Mesenchymal stem cell (in vitro differentiated cells and primary cell): ENCODE results near the gene AIP.

Source experiments
- DNase-seq: peaks from one replicate; pipeline ENCODE4 v3.0.0-alpha.2; 2013
- H2AFZ ChIP-seq: one replicate; pipeline ENCODE4 v1.6.1; 2013; ENCODE audit warnings: low read depth, mild to moderate bottlenecking, control low read depth, inconsistent platforms, low read length, moderate library complexity
- H2AK5ac ChIP-seq: 2 replicates; pipeline ENCODE4 v1.6.1; 2013; ENCODE audit warnings: low read length, moderate library complexity, mild to moderate bottlenecking, inconsistent platforms; ENCODE audit not compliant: severe bottlenecking
- H2BK120ac ChIP-seq: one replicate; pipeline ENCODE4 v1.6.1; 2013; ENCODE audit warnings: low read depth, mild to moderate bottlenecking, inconsistent platforms, low read length, moderate library complexity
- H2BK12ac ChIP-seq, 2 experiments: one replicate each; pipeline ENCODE4 v1.6.1; 2013; ENCODE audit warnings: inconsistent platforms in 2 of 2, low read length in 2 of 2, mild to moderate bottlenecking in 2 of 2, moderate library complexity in 2 of 2, control low read depth in 1 of 2
- H2BK15ac ChIP-seq: one replicate; pipeline ENCODE4 v1.6.1; 2013; ENCODE audit warnings: mild to moderate bottlenecking, low read depth, inconsistent platforms; ENCODE audit not compliant: poor library complexity, severe bottlenecking
- H2BK5ac ChIP-seq: 2 replicates; pipeline ENCODE4 v1.6.1; 2013; ENCODE audit warnings: low read depth, mild to moderate bottlenecking, low read length, control low read depth, inconsistent platforms; ENCODE audit not compliant: poor library complexity, severe bottlenecking
- H3K14ac ChIP-seq, 2 experiments: one replicate each; pipeline ENCODE4 v1.6.1; 2013; ENCODE audit warnings: inconsistent platforms in 2 of 2, low read length in 2 of 2, control low read depth in 1 of 2, mild to moderate bottlenecking in 1 of 2, moderate library complexity in 1 of 2
- H3K18ac ChIP-seq, 2 experiments: one replicate each; pipeline ENCODE4 v1.6.1; 2013; ENCODE audit warnings: inconsistent platforms in 2 of 2, low read length in 2 of 2, control low read depth in 1 of 2, low read depth in 1 of 2, mild to moderate bottlenecking in 1 of 2
- H3K23ac ChIP-seq, 2 experiments: one replicate each; pipeline ENCODE4 v1.6.1; 2013; ENCODE audit warnings: inconsistent platforms in 2 of 2, low read length in 2 of 2, mild to moderate bottlenecking in 2 of 2, moderate library complexity in 2 of 2, control low read depth in 1 of 2
- H3K27ac ChIP-seq: 2 replicates; pipeline ENCODE4 v1.5.1; 2013; ENCODE audit warnings: mild to moderate bottlenecking, moderate library complexity, low read length, control low read depth, inconsistent platforms; ENCODE audit not compliant: poor library complexity, severe bottlenecking
- H3K27me3 ChIP-seq, 2 experiments: 2 replicates each; pipeline versions ENCODE4 v1.6.1 to v1.7.0; 2013; ENCODE audit warnings: low read length in 2 of 2, mild to moderate bottlenecking in 2 of 2, moderate library complexity in 2 of 2, control low read depth in 1 of 2, inconsistent platforms in 1 of 2; ENCODE audit not compliant: control insufficient read depth in 1 of 2, insufficient read depth in 1 of 2
- H3K36me3 ChIP-seq, 2 experiments: 2 replicates each; pipeline versions ENCODE4 v1.6.1 to v1.7.0; 2013; ENCODE audit warnings: low read length in 2 of 2, control low read depth in 1 of 2, inconsistent platforms in 1 of 2, low read depth in 1 of 2, mild to moderate bottlenecking in 1 of 2; ENCODE audit not compliant: insufficient read depth in 2 of 2, control insufficient read depth in 1 of 2
- H3K4ac ChIP-seq, 2 experiments: one replicate each; pipeline ENCODE4 v1.6.1; 2013; ENCODE audit warnings: inconsistent platforms in 2 of 2, low read length in 2 of 2, mild to moderate bottlenecking in 2 of 2, moderate library complexity in 2 of 2, control low read depth in 1 of 2, low read depth in 1 of 2
- H3K4me1 ChIP-seq: 2 replicates; pipeline ENCODE4 v1.6.1; 2013; ENCODE audit warnings: low read depth, low read length, control low read depth; ENCODE audit not compliant: control insufficient read depth, insufficient read depth
- H3K4me2 ChIP-seq: 2 replicates; pipeline ENCODE4 v1.6.1; 2013; ENCODE audit warnings: low read length, mild to moderate bottlenecking, inconsistent platforms; ENCODE audit not compliant: poor library complexity, severe bottlenecking
- H3K4me3 ChIP-seq, 2 experiments: 2 replicates each; pipeline versions ENCODE4 v1.5.1 to v1.7.0; 2013; ENCODE audit warnings: low read length in 2 of 2, mild to moderate bottlenecking in 2 of 2, control low read depth in 1 of 2, low read depth in 1 of 2; ENCODE audit not compliant: insufficient read depth in 1 of 2
- H3K79me1 ChIP-seq: replicated peaks from 2 replicates; pipeline ENCODE4 v1.6.1; 2013; ENCODE audit warnings: mild to moderate bottlenecking, control low read depth, low read length, inconsistent platforms; ENCODE audit not compliant: poor library complexity, severe bottlenecking
- H3K9ac ChIP-seq: 2 replicates; pipeline ENCODE4 v1.7.0; 2013; ENCODE audit warnings: mild to moderate bottlenecking, low read length, moderate library complexity
- H3K9me3 ChIP-seq: 2 replicates; pipeline ENCODE4 v1.7.0; 2013; ENCODE audit warnings: mild to moderate bottlenecking, low read length; ENCODE audit not compliant: control insufficient read depth
- H4K8ac ChIP-seq: one replicate; pipeline ENCODE4 v1.6.1; 2013; ENCODE audit warnings: inconsistent platforms, mild to moderate bottlenecking, low read length, moderate library complexity
- H4K91ac ChIP-seq: one replicate; pipeline ENCODE4 v1.6.1; 2013; ENCODE audit warnings: mild to moderate bottlenecking, low read length, inconsistent platforms
- WGBS: methylation state at CpG from one replicate; pipeline ENCODE4 v1.1.7; 2013; ENCODE audit warnings: mixed read lengths; 5-methylcytosine and 5-hydroxymethylcytosine counted together

The AIP gene

DNA sequence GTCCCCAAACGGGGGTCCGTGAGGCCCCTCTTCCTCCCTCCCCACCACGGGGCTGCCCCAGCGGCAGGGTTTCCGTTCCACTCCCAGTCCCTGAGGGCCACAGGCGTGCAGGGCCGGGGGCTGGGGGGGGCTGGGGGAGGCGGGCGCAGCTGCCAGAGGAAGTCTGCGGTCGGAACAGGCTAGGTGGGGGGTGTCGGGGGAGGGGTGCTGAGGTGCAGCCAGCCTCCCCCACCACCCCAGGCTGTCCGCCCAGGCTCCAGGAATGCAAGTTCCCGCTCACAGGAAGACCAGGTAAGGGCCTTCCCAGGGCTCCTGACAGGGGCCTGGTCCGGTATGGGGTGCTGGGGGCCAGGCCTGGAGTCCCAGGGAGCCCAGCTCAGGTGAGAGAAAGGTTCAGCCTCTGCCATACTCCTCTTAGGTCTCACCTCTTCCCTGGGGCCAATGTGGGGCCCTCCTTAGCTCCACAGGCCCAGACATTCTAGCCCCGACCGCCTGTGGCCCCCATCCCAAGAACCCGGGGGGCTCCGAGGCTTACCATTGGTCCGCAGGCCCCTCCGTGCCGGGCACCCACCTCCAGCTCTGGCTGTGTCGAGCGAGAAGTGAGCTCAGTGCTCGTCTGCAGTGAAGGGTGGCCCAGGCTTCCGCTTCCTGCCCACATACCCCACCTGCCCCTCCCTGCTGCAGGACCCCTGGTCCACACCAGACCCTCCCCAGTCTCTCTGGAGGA, 45.6 kb upstream of the AIP start, which contains the start of gene PTPRCAP:
Gene PTPRCAP (minus strand): TSS at position 601 of the 727 bp plus-strand sequence. CDS start 63 bp downstream, at position 538.
- H3K27me3 ChIP-seq = no peaks in the 10 kb centered on the region

DNA sequence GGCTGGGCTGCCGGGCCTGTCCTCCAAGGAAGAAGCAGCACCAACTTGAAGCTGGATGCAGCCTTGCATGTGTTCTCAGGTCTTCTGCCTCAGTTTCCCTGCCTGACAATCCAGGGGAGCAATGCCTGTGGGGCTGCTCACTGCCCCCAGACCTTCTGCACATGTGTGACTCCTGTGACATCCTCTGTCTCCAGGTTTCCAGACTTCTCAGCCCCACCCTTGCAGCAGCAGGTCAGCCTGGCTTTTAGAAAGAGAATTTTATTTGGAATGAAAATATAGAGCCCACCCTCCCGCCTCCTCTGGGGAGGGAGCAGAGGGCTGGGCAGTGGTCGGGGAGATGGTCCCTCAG, 45.0 kb upstream of the AIP start:
- Histone ChIP-seq H3K36me3 (peaks cover 71 to 93% of the 10 kb centered on the region in 2 experiments), H2AFZ (no peak overlapping the region), H3K4ac (no peak overlapping the region), H3K14ac (no peak overlapping the region), H3K79me1 (peaks cover 25% of the 10 kb centered on the region), H3K18ac (no peak overlapping the region), H3K9ac (no peak overlapping the region), H2BK12ac (peak overlapping the region in 1 of 2 experiments; percentile 42), H3K4me1 (peaks cover 78% of the 10 kb centered on the region), H2BK15ac (no peak overlapping the region), H3K27ac (peak overlapping the region; percentile 93), H3K4me3 (no peak overlapping the region), H2BK5ac (peak overlapping the region; percentile 90), H3K9me3 (no peaks in the 10 kb centered on the region), H2BK120ac (no peak overlapping the region), H4K91ac (no peak overlapping the region), H4K8ac (peak overlapping the region; percentile 19), H2AK5ac (peak overlapping the region; percentile 97), H3K27me3 (no peaks in the 10 kb centered on the region), H3K23ac (no peak overlapping the region), H3K4me2 (peak overlapping the region; percentile 47)
- 82% methylated on average over 3 of the region's 3 CpGs for WGBS
- DNase-seq = no peak

More for the DNA sequence above, 45.6 kb upstream of the AIP start, which contains the start of gene PTPRCAP:
- Histone ChIP-seq H3K4ac (no peak within 1 kb of the TSS), H3K9me3 (no peaks in the 10 kb centered on the region), H2BK5ac (peak within 1 kb of the TSS; percentile 94), H3K14ac (no peak within 1 kb of the TSS), H3K36me3 (peaks cover 76 to 93% of the 10 kb centered on the region in 2 experiments), H2BK15ac (no peak within 1 kb of the TSS), H3K23ac (peak within 1 kb of the TSS in 1 of 2 experiments; percentile 23), H3K18ac (peak within 1 kb of the TSS; percentile 14 to 56), H3K4me3 (peak within 1 kb of the TSS in 1 of 2 experiments; percentile 2), H3K4me1 (peaks cover 73% of the 10 kb centered on the region), H3K79me1 (peaks cover 29% of the 10 kb centered on the region), H2BK120ac (no peak within 1 kb of the TSS), H2AK5ac (peak within 1 kb of the TSS; percentile 97), H2AFZ (no peak within 1 kb of the TSS), H3K27ac (peak within 1 kb of the TSS; percentile 96), H2BK12ac (peak within 1 kb of the TSS in 1 of 2 experiments; percentile 42), H4K91ac (peak within 1 kb of the TSS; percentile 67), H3K9ac (no peak within 1 kb of the TSS), H3K4me2 (peak within 1 kb of the TSS; percentile 47), H4K8ac (peak within 1 kb of the TSS; percentile 71)
- WGBS = 87% methylated on average over 16 of the region's 26 CpGs
- no peak for DNase-seq

DNA sequence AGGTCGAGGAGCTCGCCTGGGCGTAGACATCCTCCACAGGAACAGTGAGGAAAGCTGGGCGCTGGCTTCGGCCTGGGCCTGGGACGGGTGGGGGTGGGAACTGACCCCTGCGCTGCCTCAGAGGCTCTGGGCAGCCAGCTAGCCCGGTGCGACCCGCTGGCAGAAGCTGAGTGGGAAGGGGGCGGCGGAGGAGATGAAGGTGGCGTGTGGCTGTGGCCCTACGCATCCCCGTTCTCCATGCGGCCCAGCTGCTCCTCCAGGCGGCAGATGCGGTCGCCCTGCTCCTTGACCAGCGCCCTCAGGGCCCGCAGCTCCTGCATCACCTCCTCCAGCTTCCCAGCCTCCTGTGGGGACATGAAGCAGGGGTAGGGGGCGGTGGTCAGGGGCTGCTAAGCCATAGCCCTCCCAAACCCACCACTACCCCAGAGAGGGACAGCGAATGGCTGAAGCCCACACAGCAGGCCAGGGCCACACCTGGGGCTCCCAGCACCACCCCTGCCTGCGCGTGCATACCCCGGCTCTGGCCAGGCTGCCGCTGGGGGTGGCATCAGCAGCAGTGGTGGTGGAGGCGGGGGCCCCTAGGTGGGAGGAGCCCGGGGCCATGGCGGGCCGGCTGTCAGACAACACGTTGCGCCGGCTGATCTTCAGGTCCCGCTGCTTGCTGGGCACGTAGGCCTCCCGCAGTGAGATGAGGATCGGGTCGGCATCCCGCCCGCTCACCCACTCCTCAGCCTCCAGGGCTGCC, 44.5 kb upstream of the AIP start:
- no peak overlapping the region for H3K18ac ChIP-seq
- H4K8ac ChIP-seq = no peak overlapping the region
- peaks cover 78% of the 10 kb centered on the region for H3K4me1 ChIP-seq
- no peaks in the 10 kb centered on the region for H3K27me3 ChIP-seq
- H3K9me3 ChIP-seq = no peaks in the 10 kb centered on the region
- H2BK12ac ChIP-seq = no peak overlapping the region
- H2BK5ac ChIP-seq = no peak overlapping the region
- H3K9ac ChIP-seq = no peak overlapping the region
- no peak overlapping the region for H3K4me3 ChIP-seq
- H2BK15ac ChIP-seq = peak overlapping the region; percentile 26
- H3K36me3 ChIP-seq = peaks cover 66 to 87% of the 10 kb centered on the region in 2 experiments
- WGBS = 96% methylated on average over 30 of the region's 41 CpGs
- no peak overlapping the region for H2AFZ ChIP-seq
- H3K14ac ChIP-seq = no peak overlapping the region
- peak overlapping the region; percentile 93 for H3K27ac ChIP-seq
- no peak overlapping the region for H3K23ac ChIP-seq
- DNase-seq = no peak
- H4K91ac ChIP-seq = no peak overlapping the region
- H3K79me1 ChIP-seq = peaks cover 23% of the 10 kb centered on the region
- no peak overlapping the region for H3K4ac ChIP-seq
- H3K4me2 ChIP-seq = no peak overlapping the region
- H2BK120ac ChIP-seq = no peak overlapping the region
- peak overlapping the region; percentile 97 for H2AK5ac ChIP-seq
